ENCODE results near the gene UBE2E2.

The UBE2E2 gene

DNA sequence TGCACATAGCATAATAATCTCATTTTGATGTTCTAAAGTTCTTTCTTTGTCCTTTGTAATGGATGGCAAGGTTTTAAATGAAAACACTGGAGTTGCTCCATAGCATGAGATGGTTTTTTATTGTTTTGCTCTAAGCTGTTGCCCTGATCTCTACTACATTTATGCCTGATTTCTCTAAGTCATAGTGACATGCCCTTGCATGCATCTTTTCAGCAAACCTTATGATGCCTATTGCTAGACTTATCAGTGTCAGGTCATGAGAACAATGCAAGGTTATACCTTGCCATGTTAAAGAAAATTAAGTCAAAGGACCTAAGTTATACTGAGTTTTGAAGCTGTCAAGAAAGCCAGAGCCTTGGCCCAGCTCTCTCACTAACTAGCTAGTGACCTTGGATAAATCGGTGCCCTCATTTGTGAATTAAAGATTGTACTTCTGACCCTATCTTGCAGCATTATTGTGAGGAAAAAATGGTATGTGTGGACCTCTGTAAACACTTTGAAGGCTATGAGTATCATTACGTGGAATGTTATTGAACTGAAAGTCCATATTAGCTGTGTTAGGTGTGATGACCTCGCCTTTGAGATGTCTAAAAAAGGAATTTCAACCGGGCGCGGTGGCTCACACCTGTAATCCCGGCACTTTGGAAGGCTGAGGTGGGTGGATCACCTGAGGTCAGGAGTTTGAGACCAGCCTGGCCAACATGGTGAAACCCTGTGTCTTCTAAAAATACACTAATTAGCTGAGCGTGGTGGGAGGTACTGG is 346.2 kb downstream of the UBE2E2 start:
- DNase-seq, result no peak

- DNase-seq, result no peak
Observed at GRCh38 chr3:23550402-23550801, 347.3 kb downstream of the UBE2E2 start.

DNA sequence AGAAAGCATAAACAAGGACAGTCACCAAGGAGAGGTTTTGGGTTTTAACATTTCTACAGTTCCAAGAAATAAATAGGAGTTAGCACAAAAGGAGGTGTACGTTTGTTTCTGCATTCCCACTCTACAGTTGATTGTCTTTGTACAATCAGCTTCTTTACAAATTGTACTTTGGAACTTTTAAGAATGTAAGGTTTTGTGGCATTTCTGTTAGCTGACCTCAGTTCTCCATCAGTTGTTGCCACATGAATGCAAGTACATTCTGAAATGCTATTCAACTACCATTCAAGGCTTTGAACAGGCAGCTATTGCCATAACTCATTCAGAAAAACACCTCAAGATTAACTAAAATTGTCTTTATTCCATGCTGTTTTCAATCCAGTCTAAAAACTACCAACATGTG is 349.4 kb downstream of the UBE2E2 start:
- no peak for DNase-seq

GRCh38 chr3:23553353-23553752 is 350.2 kb downstream of the UBE2E2 start:
- no peak for DNase-seq

DNA sequence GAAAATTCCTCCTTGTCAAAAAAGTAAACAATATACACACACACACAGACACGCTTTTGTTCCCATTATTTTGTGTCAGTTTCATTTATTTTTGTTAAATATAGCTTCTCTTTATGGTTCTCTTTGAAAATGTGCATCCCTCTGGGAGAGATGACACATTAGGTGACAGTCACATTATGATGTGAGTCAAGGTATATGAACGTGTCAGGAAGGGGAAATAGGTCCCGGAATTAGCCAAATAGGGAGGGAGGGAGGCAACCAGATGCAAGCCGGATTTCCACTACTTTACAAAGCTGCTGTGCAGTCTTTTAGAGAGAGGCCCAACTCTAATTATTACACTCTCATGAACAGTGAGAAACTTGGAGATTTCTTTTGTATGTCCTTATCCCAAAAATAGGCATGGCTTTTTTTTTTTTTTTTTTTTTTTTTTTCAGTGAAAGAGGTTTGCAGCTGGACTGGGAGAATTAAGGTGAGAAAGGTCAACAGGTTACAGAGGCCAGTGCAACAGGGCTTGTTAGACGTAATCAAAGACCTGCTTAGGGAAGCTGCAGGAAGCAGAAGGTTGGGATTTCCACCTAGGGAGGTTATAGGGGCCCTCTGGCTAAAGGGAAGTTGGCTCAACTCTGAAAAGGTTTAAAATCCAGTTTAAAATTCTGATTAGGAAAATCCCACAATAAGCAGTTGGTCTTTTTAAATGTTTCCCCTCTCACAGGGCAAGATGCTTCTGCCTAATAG is 362.1 kb downstream of the UBE2E2 start:
- no peak for DNase-seq

DNA sequence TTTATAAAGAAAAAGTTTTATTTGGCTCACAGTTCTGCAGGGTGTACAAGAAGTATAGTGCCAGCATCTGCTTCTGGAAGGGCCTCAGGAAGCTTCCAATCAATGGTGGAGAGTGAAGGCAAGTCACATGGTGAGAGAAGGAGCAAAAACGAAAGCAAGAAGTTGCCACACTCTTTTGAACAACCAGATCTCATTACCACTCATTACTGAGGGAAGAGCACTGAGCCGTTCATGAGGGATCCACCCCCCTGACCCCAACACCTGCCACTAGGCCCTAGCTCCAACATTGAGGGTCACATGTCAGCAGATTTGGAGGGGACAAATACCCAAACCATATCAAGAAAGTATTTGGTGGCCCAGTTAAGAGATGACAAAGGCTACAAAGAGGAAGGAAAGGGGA is 363.4 kb downstream of the UBE2E2 start:
- no peak for DNase-seq

GRCh38 chr3:23567917-23568316 is 364.8 kb downstream of the UBE2E2 start:
- DNase-seq, result no peak

DNA sequence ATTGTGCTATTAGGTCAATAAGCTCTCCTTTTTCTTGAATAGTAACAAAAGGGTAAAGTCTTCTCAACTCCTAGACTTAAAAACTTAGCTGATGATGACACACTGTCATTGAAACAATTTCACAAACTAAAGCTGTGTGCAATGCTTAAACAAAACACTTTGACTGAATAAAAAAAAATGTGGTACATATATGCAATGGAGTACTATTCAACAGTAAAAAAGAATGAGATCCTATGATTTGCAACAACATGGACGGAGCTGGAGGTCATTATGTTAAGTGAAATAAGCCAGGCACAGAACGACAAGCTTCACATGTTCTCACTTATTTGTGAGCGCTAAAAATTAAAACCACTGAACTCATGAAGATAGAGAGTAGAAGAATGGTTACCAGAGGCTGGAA is 370.7 kb downstream of the UBE2E2 start:
- no peak for DNase-seq

GRCh38 chr3:23574822-23575315 is 371.7 kb downstream of the UBE2E2 start:
- no peak for DNase-seq

DNA sequence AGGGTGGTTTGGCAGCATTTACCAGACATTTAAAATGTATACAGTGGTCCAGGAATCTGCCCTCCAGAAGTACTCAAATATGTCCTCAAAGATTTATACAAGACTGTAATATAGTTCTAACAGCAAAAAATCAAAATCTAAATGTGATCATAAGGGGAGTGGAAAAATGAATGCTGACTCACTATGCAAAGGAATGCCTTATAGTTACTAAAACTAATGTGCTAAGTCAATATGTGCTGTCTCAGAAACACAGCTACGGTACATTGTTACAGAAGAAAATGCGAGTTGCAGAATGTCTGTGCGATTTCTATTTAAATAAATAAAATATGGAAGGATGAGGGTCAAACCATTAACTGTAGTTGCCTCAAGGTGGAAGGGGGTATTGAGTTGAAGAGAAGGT is 372.6 kb downstream of the UBE2E2 start:
- DNase-seq, result no peak

- peak; percentile 4 for DNase-seq
Observed at GRCh38 chr3:23576379-23576959, 373.3 kb downstream of the UBE2E2 start.

DNA sequence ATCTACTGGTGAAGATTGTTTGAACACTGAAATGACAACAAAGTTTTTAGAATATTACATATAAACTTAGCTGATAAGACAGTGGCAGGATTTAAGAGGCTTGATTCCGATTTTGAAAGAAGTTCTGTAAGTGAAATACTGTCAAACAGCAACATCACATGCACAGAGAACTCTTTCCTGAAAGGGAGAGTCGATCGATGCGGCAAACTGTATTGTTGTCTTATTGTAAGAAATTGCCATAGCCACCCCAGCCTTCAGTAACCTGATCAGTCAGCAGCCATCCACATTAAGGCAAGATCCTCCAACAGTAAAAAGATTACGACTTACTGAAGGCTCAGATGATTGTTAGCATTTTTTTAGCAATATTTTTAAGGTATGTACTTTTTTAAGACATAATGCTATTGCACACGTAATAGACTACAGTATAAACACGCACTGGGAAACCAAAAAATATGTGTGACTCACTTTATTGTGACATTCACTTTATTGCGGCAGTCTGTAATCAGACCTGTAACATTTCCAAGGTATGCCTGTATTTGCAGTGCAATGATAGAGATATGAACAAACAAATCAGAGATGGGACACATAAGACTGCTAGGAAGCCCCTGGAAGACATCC is 377.1 kb downstream of the UBE2E2 start:
- no peak for DNase-seq

DNA sequence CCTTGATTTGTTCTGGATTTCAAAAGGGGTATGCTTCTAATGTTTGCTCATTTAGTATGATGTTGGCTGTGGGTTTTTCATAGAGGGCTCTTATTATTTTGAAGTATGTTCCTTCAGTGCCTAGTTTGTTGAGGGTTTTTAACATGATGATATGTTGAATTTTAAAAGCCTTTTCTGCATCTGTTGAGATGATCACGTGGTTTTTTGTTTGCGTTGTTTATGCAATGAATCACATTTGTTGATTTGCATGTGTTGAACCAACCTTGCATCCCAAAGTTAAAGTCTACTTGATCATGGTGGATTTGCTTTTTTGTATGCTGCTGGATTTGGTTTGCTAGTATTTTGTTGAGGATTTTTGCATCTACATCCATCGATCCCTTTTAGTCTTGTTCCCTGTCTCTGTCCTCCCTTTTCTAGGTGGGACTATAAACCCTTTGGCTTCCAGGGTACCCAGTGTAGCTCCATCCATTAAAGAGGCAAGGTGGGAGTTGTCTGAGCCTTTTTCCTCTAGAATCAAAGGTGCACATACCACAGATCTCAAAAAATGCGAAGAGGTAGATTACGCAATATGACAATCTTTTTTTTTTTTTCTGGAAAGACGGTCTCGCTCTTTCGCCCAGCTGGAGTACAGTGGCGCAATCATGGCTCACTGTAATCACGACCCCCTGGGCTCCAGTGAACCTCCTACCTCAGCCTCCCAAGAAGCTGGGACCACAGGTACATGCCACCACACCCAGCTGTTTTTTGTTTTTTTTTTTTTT is 381.0 kb downstream of the UBE2E2 start:
- DNase-seq, result no peak

GRCh38 chr3:23587513-23587912 is 384.4 kb downstream of the UBE2E2 start:
- DNase-seq, result no peak

DNA sequence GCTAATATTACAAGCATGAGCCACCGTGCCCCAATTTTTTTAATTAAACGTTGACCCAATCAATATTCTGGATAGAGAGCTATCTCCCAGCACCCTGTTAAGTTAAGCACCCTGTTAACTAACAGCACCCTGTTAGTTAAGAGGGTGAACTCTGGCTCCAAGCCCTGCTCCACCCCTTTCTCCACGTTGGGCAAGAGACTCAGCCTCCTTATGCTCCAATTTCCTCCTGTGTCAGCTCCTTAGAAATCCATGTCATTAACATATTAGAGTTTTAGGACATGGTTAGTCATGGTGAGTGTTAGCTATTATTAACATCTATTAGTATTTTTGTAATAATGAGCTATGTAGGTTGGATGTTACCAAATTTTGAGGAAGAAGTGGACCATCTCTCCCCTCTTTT is 385.4 kb downstream of the UBE2E2 start:
- DNase-seq, result no peak

DNA sequence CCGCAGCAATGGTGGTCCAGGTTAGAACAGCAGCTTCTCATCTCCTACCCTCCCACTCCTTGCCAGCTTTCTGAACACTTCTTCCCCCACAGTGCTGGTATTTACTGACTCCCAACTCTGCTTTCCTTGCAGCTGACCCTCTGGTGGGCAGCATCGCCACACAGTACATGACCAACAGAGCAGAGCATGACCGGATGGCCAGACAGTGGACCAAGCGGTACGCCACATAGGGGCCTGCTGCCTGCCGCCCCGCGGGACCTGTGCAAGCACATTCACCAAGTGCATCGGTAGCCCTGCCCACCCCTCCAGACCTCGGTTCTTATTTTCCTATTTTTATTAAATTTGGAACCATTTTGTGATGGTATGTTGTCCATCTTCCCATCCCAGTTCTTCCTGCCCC is 386.5 kb downstream of the UBE2E2 start:
- no peak for DNase-seq

- peak; percentile 36 for DNase-seq
Observed at GRCh38 chr3:23590424-23591273, 387.5 kb downstream of the UBE2E2 start.

GRCh38 chr3:23591374-23591773 is 388.2 kb downstream of the UBE2E2 start:
- no peak for DNase-seq

- no peak for DNase-seq
Observed at GRCh38 chr3:23592961-23593931, 390.1 kb downstream of the UBE2E2 start.

GRCh38 chr3:23594066-23594465 is 390.9 kb downstream of the UBE2E2 start:
- no peak for DNase-seq

Data from NCI-H82 (cell line).